Gastroesophageal sphincter (tissue), 4 donors: ENCODE data around the gene OSTN. TPM values are rescaled to one million over a fixed set of nuclear protein-coding genes. Genes with fewer than 3 reads are reported as not detected.
"Not testable (repeated sequence)": the region's sequence is repeated elsewhere in the genome, so short reads cannot be mapped to it uniquely, and the experiment has no call there.

Experiments
- ATAC-seq: fragments of 150-250 bp; one replicate; pipeline ENCODE4 v1.9.1; 2016; ENCODE audit warnings: mild to moderate bottlenecking, moderate library complexity
- H3K27ac ChIP-seq, 4 donors: fragments of 200-600 bp; sonication (generic) in 3 of 4; 1 replicate in 3 of 4; 2 replicates in 1 of 4; pipeline ENCODE4 v1.5.1; 2016 to 2019
- H3K27me3 ChIP-seq: fragments of 200-600 bp; sonication (generic); one replicate; pipeline ENCODE4 v1.5.1; 2019
- H3K36me3 ChIP-seq, 2 donors: fragments of 200-600 bp; sonication (generic); one replicate each; pipeline ENCODE4 v1.5.1; 2019; ENCODE audit warnings: control low read depth in 1 of 2
- H3K4me1 ChIP-seq, 3 donors: fragments of 200-600 bp; sonication (generic); 1 replicate in 2 of 3; 2 replicates in 1 of 3; pipeline ENCODE4 v1.5.1; 2016 to 2019; ENCODE audit warnings: control low read depth in 2 of 3
- H3K4me3 ChIP-seq, 2 donors: fragments of 200-600 bp; sonication (generic); one replicate each; pipeline ENCODE4 v1.5.1; 2019; ENCODE audit warnings: mild to moderate bottlenecking in 1 of 2, moderate library complexity in 1 of 2
- H3K9me3 ChIP-seq, 3 donors: fragments of 200-600 bp; sonication (generic); one replicate each; pipeline ENCODE4 v1.5.1; 2017 to 2019; ENCODE audit warnings: control low read depth in 2 of 3
- CTCF ChIP-seq, 4 experiments: fragments of 200-600 bp in 2 of 4; fragments of 450-650 bp in 2 of 4; sonication (generic) in 1 of 4; IDR thresholded peaks; one replicate each; pipeline ENCODE4 v1.5.1; 2017 to 2019; ENCODE audit warnings: antibody characterized with exemption in 4 of 4, mild to moderate bottlenecking in 2 of 4, moderate library complexity in 2 of 4
- EP300 ChIP-seq: sonication (generic); formaldehyde crosslinking; IDR thresholded peaks from one replicate; pipeline ENCODE4 v1.6.1; 2017; ENCODE audit warnings: antibody characterized with exemption, mild to moderate bottlenecking
- POLR2A ChIP-seq, 2 donors: fragments of 450-650 bp; IDR thresholded peaks; one replicate each; pipeline ENCODE4 v1.6.1; 2017; ENCODE audit warnings: antibody characterized with exemption in 2 of 2, mild to moderate bottlenecking in 2 of 2, moderate library complexity in 1 of 2
- POLR2AphosphoS5 ChIP-seq: sonication (generic); formaldehyde crosslinking; IDR thresholded peaks from one replicate; pipeline ENCODE4 v1.6.1; 2017; ENCODE audit warnings: antibody characterized with exemption
- WGBS, 2 donors: methylation state at CpG; one replicate each; pipeline ENCODE4 v1.1.5; 2018; ENCODE audit warnings: low coverage in 1 of 2; 5-methylcytosine and 5-hydroxymethylcytosine counted together
- total RNA-seq, 4 donors: library from RNA; depleted of rRNA; stranded (reverse); fragments of >200 nt; gene quantifications; one replicate each; pipeline ENCODE4 v1.1.0, GENCODE V29; 2016

OSTN gene
- total RNA-seq, 4 donors from 2014 or later: not detected

DNA sequence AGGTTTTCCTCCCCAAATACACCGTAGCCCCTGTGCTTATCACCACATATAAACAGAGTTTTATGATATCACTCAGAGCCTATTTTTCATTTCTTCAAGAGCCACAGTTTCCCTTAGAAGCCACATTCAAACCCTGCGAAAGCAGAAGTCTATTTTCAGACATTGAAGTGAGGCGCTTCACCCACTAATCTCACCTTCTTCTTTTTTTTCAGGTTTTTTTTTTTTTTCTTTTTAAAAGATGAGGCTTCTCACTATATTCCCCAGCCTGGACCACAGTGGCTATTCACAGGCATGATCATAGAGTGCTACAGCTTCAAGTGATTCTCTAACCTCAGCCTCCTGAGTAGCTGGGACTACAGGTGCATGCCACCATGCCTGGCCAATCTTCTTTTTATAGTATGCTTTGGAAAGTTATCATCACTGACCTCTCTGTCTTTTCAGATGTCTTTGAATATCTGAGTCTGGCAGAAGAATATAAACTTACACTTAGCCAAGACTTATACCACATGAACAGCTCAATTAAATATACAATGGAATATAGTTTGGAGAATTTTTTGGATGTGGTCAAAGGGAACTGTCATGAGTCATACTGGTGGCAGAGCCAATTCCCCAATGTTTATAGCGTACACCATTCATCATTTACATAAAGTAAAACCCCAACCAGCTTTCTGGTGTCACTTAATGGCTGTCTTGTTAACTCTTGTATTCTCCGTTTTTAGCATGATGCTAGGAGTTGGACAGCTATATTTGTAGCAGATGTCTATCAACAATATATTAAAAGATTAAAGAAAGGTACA is 70.4 kb downstream of the OSTN start:
- Histone ChIP-seq H3K36me3 (no peaks in the 10 kb centered on the region), H3K9me3 (no peaks in the 10 kb centered on the region), H3K27ac (no peak overlapping the region), H3K4me1 (peaks cover 0 to 14% (median 0%) of the 10 kb centered on the region in 3 donors), H3K27me3 (no peaks in the 10 kb centered on the region), H3K4me3 (no peak overlapping the region)
- no peak for ATAC-seq
- WGBS, 2 donors: 41 to 60% methylated on average over 4 to 5 of the region's 5 CpGs
- TF ChIP-seq POLR2A (IDR thresholded peaks at IDR 0.05): no peak
- TF ChIP-seq CTCF (IDR thresholded peaks at IDR 0.05): no peak
- no peak for TF ChIP-seq POLR2AphosphoS5
- TF ChIP-seq EP300: no peak

DNA sequence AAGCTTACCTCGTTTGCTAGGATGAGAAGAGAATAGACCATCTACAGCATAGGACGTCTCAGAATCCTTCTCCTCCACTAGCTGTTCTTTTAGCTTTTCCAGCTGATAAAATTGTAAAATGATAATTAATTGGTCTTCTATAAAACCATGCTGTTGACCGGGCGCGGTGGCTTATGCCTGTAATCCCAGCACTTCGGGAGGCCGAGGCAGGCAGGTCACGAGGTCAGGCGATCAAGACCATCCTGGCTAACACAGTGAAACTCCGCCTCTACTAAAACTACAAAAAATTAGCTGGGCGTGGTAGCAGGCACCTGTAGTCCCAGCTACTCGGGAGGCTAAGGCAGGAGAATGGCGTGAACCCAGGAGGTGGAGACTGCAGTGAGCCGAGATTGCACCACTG is 76.2 kb downstream of the OSTN start:
- not testable (repeated sequence) for H3K4me1 ChIP-seq, H3K4me3 ChIP-seq, ATAC-seq, H3K9me3 ChIP-seq, H3K27ac ChIP-seq, H3K27me3 ChIP-seq, H3K36me3 ChIP-seq
- 73 to 93% methylated on average over 6 to 14 of the region's 14 CpGs for WGBS, 2 donors

DNA sequence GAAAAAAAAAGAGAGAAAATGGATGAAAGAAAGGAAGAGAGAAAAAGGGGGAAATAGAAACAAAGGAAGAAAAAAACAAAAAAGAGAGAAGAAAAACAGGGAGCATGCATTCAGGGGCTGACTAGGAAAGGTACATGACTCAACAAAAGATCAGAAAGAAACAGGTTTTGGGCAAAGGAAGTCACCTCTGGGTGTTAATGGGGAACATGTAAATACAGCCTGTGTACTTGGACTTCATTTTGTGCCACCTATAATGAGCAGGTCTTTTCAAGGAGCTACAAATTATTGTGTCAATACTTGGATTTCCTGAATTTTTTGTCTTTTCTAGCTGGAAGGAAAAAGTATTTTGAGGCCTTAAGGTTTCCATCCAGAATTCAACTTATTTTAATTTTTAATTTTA is 76.7 kb downstream of the OSTN start:
- Histone ChIP-seq H3K4me3 (no peak overlapping the region), H3K27me3 (no peaks in the 10 kb centered on the region), H3K27ac (no peak overlapping the region), H3K36me3 (no peaks in the 10 kb centered on the region), H3K4me1 (peaks cover 0 to under 1% (median 0%) of the 10 kb centered on the region in 3 donors), H3K9me3 (no peaks in the 10 kb centered on the region)
- no peak for TF ChIP-seq POLR2AphosphoS5
- TF ChIP-seq CTCF (IDR thresholded peaks at IDR 0.05): no peak
- TF ChIP-seq POLR2A (IDR thresholded peaks at IDR 0.05): no peak
- TF ChIP-seq EP300: no peak
- ATAC-seq: no peak

- Histone ChIP-seq H3K36me3 (no peaks in the 10 kb centered on the region), H3K27me3 (no peaks in the 10 kb centered on the region), H3K4me3 (no peak overlapping the region), H3K27ac (no peak overlapping the region), H3K9me3 (no peaks in the 10 kb centered on the region), H3K4me1 (no peaks in the 10 kb centered on the region)
- ATAC-seq: no peak
- TF ChIP-seq EP300: no peak
- TF ChIP-seq POLR2A (IDR thresholded peaks at IDR 0.05): no peak
- no peak for TF ChIP-seq CTCF (IDR thresholded peaks at IDR 0.05)
- WGBS, 2 donors: 31 to 37% methylated on average over 1 of the region's 1 CpG
Observed at GRCh38 chr3:191280111-191280510, 81.1 kb downstream of the OSTN start.

GRCh38 chr3:191280882-191281281 is 81.8 kb downstream of the OSTN start:
- TF ChIP-seq POLR2AphosphoS5: no peak
- no peak for TF ChIP-seq CTCF (IDR thresholded peaks at IDR 0.05)
- TF ChIP-seq EP300: no peak
- no peak for TF ChIP-seq POLR2A (IDR thresholded peaks at IDR 0.05)
- no peaks in the 10 kb centered on the region for H3K4me1 ChIP-seq
- no peaks in the 10 kb centered on the region for H3K9me3 ChIP-seq
- no peaks in the 10 kb centered on the region for H3K27me3 ChIP-seq
- no peak overlapping the region for H3K27ac ChIP-seq
- H3K36me3 ChIP-seq: no peaks in the 10 kb centered on the region
- no peak for ATAC-seq
- no peak overlapping the region for H3K4me3 ChIP-seq
